ENCODE measurements around the gene ZNF407. TPM values are rescaled to one million over a fixed set of nuclear protein-coding genes. Genes with fewer than 3 reads are reported as not detected.
A peak's percentile ranks its signal among the peaks of the same experiment; 100 is the strongest.

The ZNF407 gene
- total RNA-seq, 1 donor from 2014 or later: 8.7 TPM

GRCh38 chr18:75087119-75088020, 489.7 kb downstream of the ZNF407 start:
- DNase-seq (ENCODE audit: low spot score in 2 of 2): peak in 1 of 2 donors; percentile 55
- Histone ChIP-seq H3K27ac (no peak overlapping the region), H3K36me3 (no peaks in the 10 kb centered on the region), H3K9me3 (no peaks in the 10 kb centered on the region), H3K4me1 (no peaks in the 10 kb centered on the region), H3K27me3 (no peaks in the 10 kb centered on the region), H3K4me3 (no peak overlapping the region)
- TF ChIP-seq, protein P1, sequence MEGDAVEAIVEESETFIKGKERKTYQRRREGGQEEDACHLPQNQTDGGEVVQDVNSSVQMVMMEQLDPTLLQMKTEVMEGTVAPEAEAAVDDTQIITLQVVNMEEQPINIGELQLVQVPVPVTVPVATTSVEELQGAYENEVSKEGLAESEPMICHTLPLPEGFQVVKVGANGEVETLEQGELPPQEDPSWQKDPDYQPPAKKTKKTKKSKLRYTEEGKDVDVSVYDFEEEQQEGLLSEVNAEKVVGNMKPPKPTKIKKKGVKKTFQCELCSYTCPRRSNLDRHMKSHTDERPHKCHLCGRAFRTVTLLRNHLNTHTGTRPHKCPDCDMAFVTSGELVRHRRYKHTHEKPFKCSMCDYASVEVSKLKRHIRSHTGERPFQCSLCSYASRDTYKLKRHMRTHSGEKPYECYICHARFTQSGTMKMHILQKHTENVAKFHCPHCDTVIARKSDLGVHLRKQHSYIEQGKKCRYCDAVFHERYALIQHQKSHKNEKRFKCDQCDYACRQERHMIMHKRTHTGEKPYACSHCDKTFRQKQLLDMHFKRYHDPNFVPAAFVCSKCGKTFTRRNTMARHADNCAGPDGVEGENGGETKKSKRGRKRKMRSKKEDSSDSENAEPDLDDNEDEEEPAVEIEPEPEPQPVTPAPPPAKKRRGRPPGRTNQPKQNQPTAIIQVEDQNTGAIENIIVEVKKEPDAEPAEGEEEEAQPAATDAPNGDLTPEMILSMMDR (IDR thresholded peaks at IDR 0.05): no peak
- intact Hi-C loops (cut with DNase I): no loop called here

- peak in 1 of 2 donors; percentile 27 for DNase-seq (ENCODE audit: low spot score in 2 of 2)
Measured at GRCh38 chr18:75088021-75088506, 490.4 kb downstream of the ZNF407 start.

DNA sequence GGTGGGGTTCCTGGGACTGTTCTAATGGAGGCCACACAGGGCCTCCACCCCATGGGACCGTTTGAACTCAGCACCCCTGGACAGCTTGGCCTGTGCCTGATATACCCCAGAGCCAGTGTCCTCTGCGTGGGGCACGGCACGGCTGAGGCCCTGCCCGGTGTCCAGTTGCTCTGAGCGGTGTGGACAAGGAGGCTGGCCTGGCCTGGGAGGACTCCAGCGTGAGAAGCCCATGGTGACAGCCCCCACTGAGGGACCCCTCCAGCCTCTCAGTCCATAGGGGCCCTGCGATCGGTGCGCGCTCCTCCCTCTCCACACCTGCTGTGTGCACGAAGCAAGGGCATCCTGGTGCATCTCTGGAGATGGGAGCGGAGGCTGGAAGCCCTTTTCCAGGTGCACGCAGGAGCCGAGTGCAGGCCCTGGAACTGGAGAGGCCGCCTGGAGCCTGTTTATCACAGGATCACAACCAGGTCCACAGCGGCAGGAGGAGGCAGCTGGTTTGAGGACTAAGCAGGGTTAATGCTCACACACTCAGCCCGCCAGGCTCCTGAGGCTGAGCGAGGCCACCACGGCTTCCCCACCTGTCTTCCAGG, 491.0 kb downstream of the ZNF407 start:
- TF ChIP-seq, protein P1 (IDR thresholded peaks at IDR 0.05): no peak

More at GRCh38 chr18:75088021-75088506, 490.4 kb downstream of the ZNF407 start:
- Histone ChIP-seq H3K27ac (no peak overlapping the region), H3K9me3 (no peaks in the 10 kb centered on the region), H3K27me3 (no peaks in the 10 kb centered on the region), H3K4me3 (no peak overlapping the region), H3K4me1 (no peaks in the 10 kb centered on the region), H3K36me3 (no peaks in the 10 kb centered on the region)
- TF ChIP-seq, protein P1 (IDR thresholded peaks at IDR 0.05): no peak
- intact Hi-C loops (cut with DNase I): no loop called here

DNA sequence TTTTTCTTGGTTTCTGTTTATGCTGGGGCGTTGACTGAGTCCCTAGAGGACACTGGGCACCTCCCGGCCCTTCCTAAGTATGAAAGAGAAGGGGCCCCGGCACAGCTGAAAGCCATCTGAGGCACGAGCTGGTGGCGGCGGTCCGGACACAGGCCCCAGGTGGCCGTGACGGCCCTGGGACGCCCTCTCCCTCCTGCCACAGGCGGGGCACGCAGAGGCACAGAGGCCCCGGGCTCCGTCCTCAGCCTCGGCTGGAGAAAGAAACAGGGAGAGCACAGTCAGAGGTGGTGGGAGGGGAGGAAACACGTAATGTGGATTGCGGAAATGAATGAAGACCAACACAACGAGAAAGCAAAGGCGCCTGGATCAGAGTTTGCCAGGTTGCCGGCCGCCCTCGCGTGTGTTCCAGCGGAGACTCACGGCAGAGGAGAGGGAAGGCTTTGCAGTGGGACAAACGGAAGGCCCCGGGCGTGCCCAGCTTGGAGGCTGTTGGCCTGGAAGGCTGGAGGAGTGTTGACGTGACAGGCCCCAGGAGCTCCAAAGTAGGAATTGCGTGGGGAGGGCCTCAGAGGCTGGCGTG, 492.2 kb downstream of the ZNF407 start:
- H3K9me3 ChIP-seq: no peaks in the 10 kb centered on the region
- no peaks in the 10 kb centered on the region for H3K36me3 ChIP-seq
- H3K27me3 ChIP-seq: no peaks in the 10 kb centered on the region
- H3K4me3 ChIP-seq: no peak overlapping the region
- DNase-seq (ENCODE audit: low spot score in 2 of 2): peak in 1 of 2 donors; percentile 33
- H3K27ac ChIP-seq: no peak overlapping the region
- intact Hi-C loops (cut with DNase I): no loop called here
- no peaks in the 10 kb centered on the region for H3K4me1 ChIP-seq
- TF ChIP-seq, protein P1 (IDR thresholded peaks at IDR 0.05): no peak

More for the DNA sequence above, 491.0 kb downstream of the ZNF407 start:
- DNase-seq (ENCODE audit: low spot score in 2 of 2): peak in 1 of 2 donors; percentile 40
- H3K4me1 ChIP-seq: no peaks in the 10 kb centered on the region
- no peaks in the 10 kb centered on the region for H3K27me3 ChIP-seq
- no peak overlapping the region for H3K27ac ChIP-seq
- H3K4me3 ChIP-seq: no peak overlapping the region
- intact Hi-C loops (cut with DNase I): no loop called here
- no peaks in the 10 kb centered on the region for H3K36me3 ChIP-seq
- H3K9me3 ChIP-seq: no peaks in the 10 kb centered on the region

DNA sequence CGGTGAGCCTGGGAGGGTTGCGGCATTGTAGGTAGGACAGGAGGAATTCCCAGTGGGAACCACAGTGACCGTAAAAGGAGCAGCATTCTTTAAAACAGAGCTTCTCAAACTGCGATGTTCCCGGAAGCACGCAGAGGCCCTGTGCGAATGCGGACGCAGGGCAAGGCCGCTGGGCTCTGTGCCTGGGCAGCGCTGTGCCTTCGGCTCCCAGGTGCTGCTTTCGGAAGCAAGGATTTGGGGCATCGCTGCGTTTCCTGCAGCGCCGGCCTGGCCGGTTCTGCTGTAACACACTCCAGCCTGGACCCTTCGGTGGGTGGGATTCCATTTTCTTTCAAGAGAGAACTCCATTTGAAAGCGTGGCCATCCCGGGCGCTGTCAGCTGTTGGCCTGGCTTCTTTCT, 492.7 kb downstream of the ZNF407 start:
- Histone ChIP-seq H3K36me3 (no peaks in the 10 kb centered on the region), H3K27ac (no peak overlapping the region), H3K27me3 (no peaks in the 10 kb centered on the region), H3K4me1 (no peaks in the 10 kb centered on the region), H3K4me3 (no peak overlapping the region), H3K9me3 (peaks cover 0 to 2% of the 10 kb centered on the region in 2 donors)
- intact Hi-C loops (cut with DNase I): no loop called here
- DNase-seq (ENCODE audit: low spot score in 2 of 2): peak in 1 of 2 donors; percentile 46
- TF ChIP-seq, protein P1 (IDR thresholded peaks at IDR 0.05): no peak

Data from ascending aorta (tissue), 2 donors.